AG04450 (cell line): ENCODE data around the gene SGTB. TPM values are rescaled to one million over a fixed set of nuclear protein-coding genes. Genes with fewer than 3 reads are reported as not detected.

Source experiments
- CTCF ChIA-PET: fragments of 300-600, 350-600 bp; formaldehyde crosslinking; extraction: SDS; loops from one replicate; lab custom pipeline; 2022; ENCODE audit warnings: antibody characterized with exemption, inconsistent platforms; lab: Charles Lee
- POLR2A ChIA-PET: fragments of 350-600 bp; formaldehyde crosslinking; extraction: SDS; loops from one replicate; lab custom pipeline; 2021; ENCODE audit warnings: antibody characterized with exemption, inconsistent platforms; lab: Yijun Ruan, JAX
- DNase-seq: peaks from one replicate; pipeline ENCODE4 v3.0.0-alpha.2; 2011; ENCODE audit warnings: low read depth, low spot score
- H3K27ac ChIP-seq: one replicate; pipeline ENCODE4 v1.5.1; 2012; ENCODE audit warnings: low read depth, low read length, control low read depth
- H3K27me3 ChIP-seq: one replicate; pipeline ENCODE4 v1.6.0; 2012; ENCODE audit warnings: low read length; ENCODE audit not compliant: control insufficient read depth, insufficient read depth
- H3K4me3 ChIP-seq: 2 replicates; pipeline ENCODE4 v1.5.1; 2011; ENCODE audit warnings: mild to moderate bottlenecking, low read depth, low read length, control low read depth
- H3K9me3 ChIP-seq: 2 replicates; pipeline ENCODE4 v1.5.1; 2012; ENCODE audit warnings: low read length; ENCODE audit not compliant: control insufficient read depth, insufficient read depth
- CTCF ChIP-seq: IDR thresholded peaks from 2 replicates; pipeline ENCODE4 v1.5.1; 2011; ENCODE audit warnings: low read depth, low read length, control low read depth, inconsistent platforms
- polyA plus RNA-seq: library from polyadenylated mRNA; depleted of rRNA; stranded (reverse); fragments of >200 nt; gene quantifications from 2 replicates; pipeline ENCODE4 v1.2.3, GENCODE V29; 2011

SGTB gene
- polyA plus RNA-seq, 1 experiment, result 15.2 TPM

GRCh38 chr5:65651144-65651543 is 70.8 kb downstream of the SGTB start:
- ChIA-PET POLR2A (no interaction called here), CTCF (interaction anchor here (1.4 kb wide), 1 partner anchor 13 kb away, joined by 5 read pairs; no protein-coding TSS in a partner anchor)
- H3K27me3 ChIP-seq, result no peaks in the 10 kb centered on the region
- DNase-seq, result no peak
- H3K9me3 ChIP-seq, result no peaks in the 10 kb centered on the region
- no peak overlapping the region for H3K27ac ChIP-seq
- TF ChIP-seq CTCF, result no peak
- no peak overlapping the region for H3K4me3 ChIP-seq

GRCh38 chr5:65647941-65648340 is 74.0 kb downstream of the SGTB start:
- CTCF ChIA-PET, result no interaction called here
- TF ChIP-seq CTCF, result no peak
- POLR2A ChIA-PET, result no interaction called here
- Histone ChIP-seq H3K27me3 (no peaks in the 10 kb centered on the region), H3K9me3 (no peaks in the 10 kb centered on the region), H3K4me3 (no peak overlapping the region), H3K27ac (no peak overlapping the region)
- DNase-seq, result no peak

DNA sequence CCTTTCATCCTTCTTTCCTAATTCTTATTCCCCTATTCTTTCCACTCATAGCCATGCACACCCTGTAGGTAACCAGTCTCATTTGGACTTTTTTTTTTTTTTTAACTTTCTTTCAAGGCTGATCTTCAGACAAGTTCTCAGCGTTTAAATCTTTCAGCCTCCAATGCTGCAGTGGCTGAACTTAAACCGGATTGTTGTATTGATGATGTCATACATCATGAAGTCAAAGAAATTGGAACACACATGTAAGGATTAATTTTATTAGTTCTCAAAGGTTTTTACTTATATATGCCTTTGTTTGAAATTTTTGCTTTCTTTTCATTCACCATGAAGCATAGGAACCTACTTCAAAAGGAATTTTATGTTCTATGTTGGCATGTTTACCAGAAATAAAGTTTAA is 75.0 kb downstream of the SGTB start:
- H3K4me3 ChIP-seq, result no peak overlapping the region
- ChIA-PET POLR2A (no interaction called here), CTCF (no interaction called here)
- H3K27ac ChIP-seq, result no peak overlapping the region
- no peaks in the 10 kb centered on the region for H3K9me3 ChIP-seq
- no peaks in the 10 kb centered on the region for H3K27me3 ChIP-seq
- no peak for TF ChIP-seq CTCF
- DNase-seq, result no peak

- DNase-seq, result peak; percentile 10
- Histone ChIP-seq H3K9me3 (no peaks in the 10 kb centered on the region), H3K4me3 (no peak overlapping the region), H3K27me3 (no peaks in the 10 kb centered on the region), H3K27ac (no peak overlapping the region)
- POLR2A ChIA-PET, result interaction anchor here (0.6 kb wide), 1 partner anchor 512 kb away, joined by 4 read pairs; no protein-coding TSS in a partner anchor
- CTCF ChIA-PET, result no interaction called here
- no peak for TF ChIP-seq CTCF
Measured at GRCh38 chr5:65640240-65640639, 81.7 kb downstream of the SGTB start.

DNA sequence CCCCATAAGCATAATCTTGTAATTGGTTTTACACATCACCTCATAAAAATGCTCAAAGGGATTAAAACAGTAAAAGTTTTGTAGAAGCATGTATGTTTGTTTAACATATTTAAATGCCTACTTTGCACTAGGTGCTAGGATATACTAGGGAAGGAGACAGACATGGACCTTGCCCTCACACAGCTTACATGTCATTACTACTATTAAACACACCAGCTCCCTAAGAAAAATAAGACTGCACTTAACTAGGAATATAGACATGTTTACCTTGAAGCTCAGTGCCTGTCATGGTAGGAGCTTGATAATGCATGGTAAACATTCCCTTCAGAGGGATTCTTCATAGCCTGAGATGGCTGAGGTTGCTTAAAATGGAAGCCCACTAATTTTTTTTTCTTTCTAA is 90.9 kb downstream of the SGTB start:
- no peak for TF ChIP-seq CTCF
- H3K4me3 ChIP-seq, result no peak overlapping the region
- no peak overlapping the region for H3K27ac ChIP-seq
- POLR2A ChIA-PET, result no interaction called here
- no peak for DNase-seq
- CTCF ChIA-PET, result no interaction called here
- H3K27me3 ChIP-seq, result no peaks in the 10 kb centered on the region
- H3K9me3 ChIP-seq, result no peaks in the 10 kb centered on the region
